GM18951 (cell line): ENCODE data around the gene C21orf58.
"Not testable (repeated sequence)": the region's sequence is repeated elsewhere in the genome, so short reads cannot be mapped to it uniquely, and the experiment has no call there.

ENCODE experiments used
- POLR2A ChIP-seq: IDR thresholded peaks from 4 replicates; pipeline ENCODE4 v1.6.1; 2011; ENCODE audit warnings: mild to moderate bottlenecking; ENCODE audit not compliant: insufficient read length, insufficient read depth; ENCODE audit errors: extremely low read depth
- in situ Hi-C: fragments of 300-500 bp; cut with MboI; formaldehyde crosslinking; loops from one replicate; pipeline ENCODE4 v1.12.0; 2022; ENCODE audit warnings: low sequenced_read_pairs, mixed read lengths, inconsistent platforms; ENCODE audit not compliant: unreplicated experiment

Gene C21orf58

DNA sequence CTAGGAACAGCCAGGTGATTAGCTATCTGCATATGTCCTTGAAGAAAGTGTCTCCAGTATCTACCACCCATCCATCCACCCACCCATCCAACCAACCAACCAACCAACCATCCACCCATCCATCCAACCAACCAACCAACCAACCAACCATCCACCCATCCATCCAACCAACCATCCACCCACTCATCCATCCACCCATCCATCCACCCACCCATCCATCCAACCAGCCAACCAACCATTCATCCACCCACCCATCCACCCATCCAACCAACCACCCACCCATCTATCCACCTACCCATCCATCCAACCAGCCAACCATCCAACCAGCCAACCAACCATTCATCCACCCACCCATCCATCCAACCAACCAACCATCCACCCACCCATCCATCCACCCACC, 12.1 kb downstream of the C21orf58 start:
- in situ Hi-C loops = no loop called here
- TF ChIP-seq POLR2A = no peak

DNA sequence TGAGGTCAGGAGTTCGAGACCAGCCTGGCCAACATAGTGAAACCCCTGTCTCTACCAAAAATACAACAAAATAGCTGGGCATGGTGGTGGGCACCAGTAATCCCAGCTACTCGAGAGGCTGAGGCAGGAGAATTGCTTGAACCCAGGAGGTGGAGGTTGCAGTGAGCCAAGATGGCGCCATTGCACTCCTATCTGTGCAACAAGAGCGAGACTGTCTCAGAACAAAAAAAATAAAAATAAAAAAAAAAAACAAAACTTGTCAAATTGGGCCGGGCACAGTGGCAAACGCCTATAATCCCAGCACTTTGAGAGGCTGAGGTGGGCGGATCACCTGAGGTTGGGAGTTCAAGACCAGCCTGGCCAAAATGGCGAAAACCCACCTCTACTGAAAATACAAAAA, 13.4 kb downstream of the C21orf58 start:
- in situ Hi-C loops = not testable (repeated sequence)

DNA sequence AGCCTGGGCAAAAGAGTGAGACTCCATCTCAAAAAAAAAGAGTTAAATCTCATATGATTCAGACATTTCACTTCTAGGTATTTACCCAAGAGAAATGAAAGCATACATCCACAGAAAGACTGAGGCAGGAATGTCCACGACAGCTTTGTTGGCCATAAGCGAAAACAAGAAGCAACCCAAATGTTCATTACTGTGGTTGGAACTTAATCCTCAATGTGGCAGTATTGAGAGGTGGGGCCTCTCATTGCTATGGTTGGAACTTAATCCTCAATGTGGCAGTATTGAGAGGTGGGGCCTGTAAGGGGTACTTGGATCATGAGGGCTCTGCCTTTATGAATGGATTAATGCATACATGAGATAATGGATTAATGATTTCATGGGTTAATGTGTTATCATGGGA, 15.2 kb downstream of the C21orf58 start:
- in situ Hi-C loops = no loop called here

DNA sequence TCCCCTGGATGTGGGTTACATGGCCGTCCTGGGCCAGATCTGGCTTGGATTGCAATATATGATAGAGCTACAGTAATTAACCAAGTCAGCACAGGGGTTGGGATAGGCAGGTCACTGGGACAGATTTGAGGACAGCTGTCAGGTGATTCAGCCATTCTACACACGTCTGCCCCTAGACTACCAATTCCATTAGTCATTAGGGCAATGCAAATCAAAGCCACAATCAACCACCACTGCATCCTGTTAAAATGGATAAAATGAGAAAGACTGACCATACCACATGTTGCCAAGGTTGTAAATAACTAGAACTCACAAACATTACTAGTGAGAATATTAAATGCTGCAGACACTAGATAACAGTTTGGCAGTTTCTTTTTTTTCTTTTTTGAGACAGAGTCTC, 16.0 kb downstream of the C21orf58 start:
- in situ Hi-C loops = no loop called here
- TF ChIP-seq POLR2A = no peak

More for the DNA sequence above, 15.2 kb downstream of the C21orf58 start:
- no peak for TF ChIP-seq POLR2A

DNA sequence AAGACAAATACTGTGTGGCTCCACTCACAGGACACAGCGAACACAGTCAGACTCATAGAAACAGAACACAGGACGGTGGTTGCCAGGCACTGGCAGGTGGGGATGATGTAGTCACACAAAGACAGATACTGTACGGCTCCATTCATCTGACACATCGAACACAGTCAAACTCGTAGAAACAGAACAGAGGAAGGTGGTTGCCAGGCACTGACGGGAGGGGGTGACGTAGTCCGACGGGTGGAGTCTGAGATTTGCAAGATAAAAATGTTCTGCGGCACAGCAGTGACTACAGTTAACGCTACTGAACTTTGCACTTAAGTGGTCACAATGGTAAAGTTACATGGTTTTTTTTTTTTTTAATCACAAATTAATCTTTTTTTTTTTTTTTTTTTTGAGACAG, 18.7 kb downstream of the C21orf58 start:
- in situ Hi-C loops = no loop called here
- TF ChIP-seq POLR2A = no peak

DNA sequence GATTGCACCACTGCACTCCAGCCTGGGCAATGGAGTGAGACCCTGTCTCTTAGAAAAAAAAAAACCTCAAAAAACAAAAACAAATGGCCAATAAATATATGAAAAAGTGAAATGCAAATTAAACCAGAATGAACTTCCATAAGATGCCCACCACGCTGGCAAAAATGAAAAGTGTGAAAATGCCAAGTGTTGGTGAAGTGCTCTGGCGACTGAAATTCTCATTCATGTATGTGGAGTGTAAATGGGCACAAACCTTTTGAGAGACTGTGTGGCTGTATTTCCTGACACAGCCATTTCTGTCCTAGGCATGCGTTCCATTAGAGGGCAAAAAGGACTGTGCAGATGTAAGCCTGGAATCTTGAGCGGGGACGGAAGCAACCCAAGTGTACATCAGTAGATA, 19.2 kb downstream of the C21orf58 start:
- TF ChIP-seq POLR2A = no peak
- in situ Hi-C loops = no loop called here

DNA sequence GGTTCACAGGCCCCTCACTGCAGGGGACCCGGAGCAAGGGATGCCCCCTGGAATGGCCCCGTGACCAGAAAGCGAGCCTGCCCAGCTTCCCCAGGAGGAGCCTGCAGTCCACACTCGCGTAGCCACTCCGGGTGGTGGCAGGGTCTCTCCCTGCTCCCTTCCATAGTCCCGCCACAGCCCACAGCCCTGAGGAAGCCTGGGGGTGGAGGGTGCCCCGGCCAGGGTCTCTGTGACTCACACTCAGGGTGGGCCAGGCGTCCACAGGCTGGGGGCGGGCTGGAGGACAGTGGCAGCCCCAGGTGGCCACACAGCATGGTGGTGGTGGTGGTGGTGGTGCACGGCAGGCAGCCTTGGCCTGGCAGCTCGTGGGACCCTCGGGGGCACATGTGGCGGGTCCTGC, 21.9 kb downstream of the C21orf58 start:
- in situ Hi-C loops = no loop called here
- no peak for TF ChIP-seq POLR2A

DNA sequence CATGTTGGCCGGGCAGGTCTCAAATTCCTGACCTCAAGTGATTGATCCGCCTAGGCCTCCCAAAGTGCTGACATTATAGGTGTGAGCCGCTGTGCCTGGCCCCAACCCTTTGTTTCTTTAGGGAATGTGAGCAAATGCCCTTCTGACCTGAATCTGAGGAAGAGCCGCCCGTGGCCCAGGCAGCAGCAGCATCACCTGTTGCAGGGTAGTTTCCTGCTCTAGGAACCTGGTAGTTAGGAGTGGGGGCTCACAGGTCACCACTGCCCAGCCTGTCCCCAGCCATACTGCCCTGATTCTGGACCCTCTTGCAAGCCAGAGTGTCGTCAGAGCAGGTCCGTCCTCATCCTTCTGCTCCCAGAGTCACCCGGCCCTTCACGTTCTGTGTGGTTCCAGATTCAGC, 24.5 kb downstream of the C21orf58 start:
- in situ Hi-C loops = no loop called here
- TF ChIP-seq POLR2A = no peak

DNA sequence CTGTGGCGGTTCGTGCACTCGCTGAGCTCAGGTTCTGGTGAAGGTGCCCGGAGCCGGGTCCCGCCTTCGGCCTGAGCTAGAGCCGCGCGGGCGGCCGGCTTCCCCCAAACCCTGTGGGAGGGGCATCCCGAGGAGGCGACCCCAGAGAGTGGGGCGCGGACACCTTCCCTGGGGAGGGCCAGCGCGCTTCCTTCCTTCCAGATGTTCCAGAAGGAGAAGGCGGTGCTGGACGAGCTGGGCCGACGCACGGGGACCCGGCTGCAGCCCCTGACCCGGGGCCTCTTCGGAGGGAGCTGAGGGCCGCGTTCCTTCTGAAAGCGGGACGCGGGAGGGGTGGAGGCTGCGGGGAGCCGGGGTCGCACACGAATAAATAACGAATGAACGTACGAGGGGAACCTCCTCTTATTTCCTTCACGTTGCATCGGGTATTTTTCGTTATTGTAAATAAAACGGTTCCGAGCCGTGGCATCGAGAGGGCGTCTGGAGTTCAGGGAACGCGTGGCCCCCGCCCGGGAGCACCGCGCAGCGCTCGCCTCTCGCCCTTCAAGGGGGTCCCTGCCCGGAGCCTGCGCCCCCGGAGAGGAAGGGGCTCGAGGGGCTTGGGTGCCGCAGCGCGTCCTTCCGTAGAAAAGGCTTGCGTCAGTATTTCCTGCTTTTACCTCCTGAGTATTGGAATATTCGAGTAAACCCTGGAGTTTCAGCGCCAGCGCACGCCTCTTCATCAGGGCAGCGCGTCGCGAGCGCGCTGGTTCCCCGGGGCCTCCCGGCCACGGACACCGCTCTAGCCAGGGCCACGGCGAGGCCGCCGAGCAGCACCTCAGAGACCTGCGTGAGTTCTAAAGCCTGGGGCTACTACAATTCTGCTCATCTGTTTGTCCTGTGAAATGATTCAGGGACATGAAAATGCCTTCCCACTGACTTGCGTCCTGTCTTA, 26.1 kb downstream of the C21orf58 start:
- no peak for TF ChIP-seq POLR2A
- in situ Hi-C loops = no loop called here

DNA sequence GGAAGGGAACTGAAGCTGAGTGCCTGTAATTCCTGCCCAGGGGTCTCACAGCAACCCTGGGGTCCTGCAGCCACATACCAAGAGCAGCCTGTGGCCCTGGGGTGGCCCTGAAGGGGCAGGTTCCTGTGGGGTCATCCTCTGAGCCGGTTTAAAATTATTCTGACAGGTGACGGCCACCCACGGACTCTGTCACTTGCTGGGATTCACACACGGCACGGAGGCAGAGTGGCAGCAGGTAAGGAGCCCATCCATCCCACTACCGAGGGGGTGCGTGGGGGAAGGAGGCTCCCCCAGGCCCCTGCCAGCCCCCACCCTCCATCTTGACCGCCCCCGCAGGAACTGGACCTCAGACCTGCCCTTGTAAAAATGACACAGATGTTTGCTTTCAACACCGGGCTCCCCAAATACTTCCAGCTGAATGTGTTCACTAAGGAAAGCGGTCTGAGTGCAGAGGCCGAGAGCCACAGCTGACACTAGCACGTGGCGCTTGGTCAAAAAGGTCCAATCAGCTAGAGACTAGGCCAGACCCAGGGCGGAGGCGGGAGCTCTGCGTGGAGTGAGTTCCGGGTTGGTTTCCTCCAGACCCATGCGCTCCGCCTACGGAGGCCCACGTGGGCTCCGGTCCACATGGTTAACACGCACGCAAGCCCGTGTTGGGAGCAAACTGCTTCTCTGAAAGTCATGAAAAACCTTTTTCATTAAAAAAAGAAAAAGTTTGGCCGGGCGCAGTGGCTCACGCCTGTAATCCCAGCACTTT, 27.5 kb downstream of the C21orf58 start:
- in situ Hi-C loops = no loop called here
- TF ChIP-seq POLR2A = peak; percentile 29

DNA sequence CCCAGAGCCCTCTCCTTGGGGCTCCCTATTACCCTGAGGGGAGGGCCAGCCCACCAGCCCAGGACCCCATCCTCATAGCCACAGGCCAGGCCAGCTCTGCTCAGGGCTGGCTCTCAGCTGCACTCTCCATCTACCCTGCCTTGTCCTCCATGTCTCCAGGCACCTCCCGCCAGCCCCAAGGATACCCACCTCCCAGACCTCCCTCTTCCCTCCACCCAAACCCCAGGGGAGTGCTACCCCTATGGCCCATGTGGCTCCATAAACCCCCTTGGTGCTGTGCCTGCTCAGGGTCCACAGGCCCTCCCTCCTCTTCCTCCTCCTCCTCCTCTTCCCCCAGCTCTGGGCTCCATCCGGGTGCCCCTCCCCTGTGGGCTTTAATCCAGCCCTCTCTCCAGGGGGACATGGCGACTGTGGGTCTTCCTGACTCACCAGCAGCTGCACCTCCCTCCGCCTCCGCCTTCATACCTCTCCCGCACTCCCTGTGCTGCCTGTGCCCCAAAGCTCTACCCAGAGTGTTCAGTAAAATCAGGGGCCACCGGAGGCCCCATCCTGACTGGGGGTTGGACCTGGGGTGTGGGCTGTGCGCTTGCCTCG, 28.4 kb downstream of the C21orf58 start:
- in situ Hi-C loops = no loop called here
- no peak for TF ChIP-seq POLR2A

DNA sequence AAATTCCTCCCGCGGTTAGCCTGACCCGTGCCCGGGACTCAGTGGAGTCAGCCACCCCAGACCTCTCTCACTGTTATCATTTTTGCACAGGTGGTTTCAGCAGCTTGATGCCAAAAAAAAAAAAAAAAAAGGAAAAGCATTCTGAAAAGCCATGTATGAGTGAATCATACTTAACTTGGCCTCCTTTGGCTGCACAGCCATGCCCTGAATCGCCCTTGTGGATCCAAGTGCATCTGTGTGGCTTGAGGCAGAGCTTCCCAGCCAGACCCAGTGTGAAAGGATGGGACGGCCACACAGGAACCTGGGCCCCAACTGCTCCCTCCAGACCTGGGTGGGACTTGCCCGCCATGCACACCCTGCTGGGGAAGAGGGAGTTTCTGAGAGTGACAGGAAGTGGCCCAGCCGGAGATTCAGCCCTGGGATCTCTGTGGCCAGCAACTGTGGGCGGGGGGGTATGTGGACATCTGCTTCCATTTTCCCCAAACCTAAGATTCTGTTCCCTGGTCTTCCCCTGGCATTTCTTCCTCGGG, 29.0 kb downstream of the C21orf58 start:
- in situ Hi-C loops = no loop called here
- TF ChIP-seq POLR2A = no peak

DNA sequence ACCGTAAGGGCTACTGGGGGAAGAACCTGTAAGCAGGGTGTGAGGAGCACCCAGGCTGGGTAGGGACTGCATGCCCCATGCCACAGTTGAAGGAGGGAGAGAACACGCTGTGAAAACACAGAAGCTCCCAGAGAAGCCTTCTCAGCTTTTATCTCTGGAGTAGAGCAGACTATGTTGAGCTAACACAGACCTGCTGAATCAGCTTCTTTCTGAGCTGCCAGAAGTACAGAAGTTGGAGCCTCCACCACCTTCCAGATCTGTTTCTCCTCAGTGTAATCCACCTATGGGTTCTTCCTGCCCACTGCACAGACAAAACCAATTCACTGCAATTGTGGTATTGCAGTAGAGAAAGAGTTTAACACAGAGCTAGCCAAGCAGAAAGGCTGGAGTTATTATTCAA, 32.1 kb downstream of the C21orf58 start:
- TF ChIP-seq POLR2A = no peak
- in situ Hi-C loops = no loop called here
